H4 (cell line): ENCODE results near the gene RPS19BP1. TPM values are rescaled to one million over a fixed set of nuclear protein-coding genes. Genes with fewer than 3 reads are reported as not detected.

Experiments used
- DNase-seq: peaks from one replicate; pipeline ENCODE4 v3.0.0-alpha.2; 2015; ENCODE audit warnings: low spot score
- total RNA-seq: library from RNA; depleted of rRNA; stranded (reverse); fragments of >200 nt; shearing (Covaris generic); gene quantifications from 2 replicates; pipeline ENCODE4 v1.2.3, GENCODE V29; 2014

Gene RPS19BP1
- total RNA-seq, 1 experiment from 2014 or later = 92.5 TPM

- no peak for DNase-seq
Measured at GRCh38 chr22:39559456-39560105, 27.0 kb upstream of the RPS19BP1 start.

GRCh38 chr22:39558950-39559349 lies 26.4 kb upstream of the RPS19BP1 start:
- DNase-seq = no peak

- no peak for DNase-seq
Measured at GRCh38 chr22:39558254-39558727, 25.7 kb upstream of the RPS19BP1 start.

GRCh38 chr22:39556970-39557841 lies 24.7 kb upstream of the RPS19BP1 start:
- no peak for DNase-seq

- DNase-seq = no peak
Measured at GRCh38 chr22:39554151-39554550, 21.6 kb upstream of the RPS19BP1 start.

GRCh38 chr22:39553429-39553828 lies 20.9 kb upstream of the RPS19BP1 start:
- no peak for DNase-seq

GRCh38 chr22:39547587-39547947 lies 15.0 kb upstream of the RPS19BP1 start:
- DNase-seq = no peak

- DNase-seq = peak; percentile 51
Measured at GRCh38 chr22:39546889-39547586, 14.5 kb upstream of the RPS19BP1 start.

- no peak for DNase-seq
Measured at GRCh38 chr22:39545386-39546365, 13.1 kb upstream of the RPS19BP1 start.

- DNase-seq = no peak
Measured at GRCh38 chr22:39543095-39543494, 10.5 kb upstream of the RPS19BP1 start.

- no peak for DNase-seq
Measured at GRCh38 chr22:39537975-39538374, 5.4 kb upstream of the RPS19BP1 start.

- DNase-seq = no peak
Measured at GRCh38 chr22:39536711-39537110, 4.2 kb upstream of the RPS19BP1 start.

- DNase-seq = no peak
Measured at GRCh38 chr22:39535831-39536449, 3.4 kb upstream of the RPS19BP1 start.

- no peak for DNase-seq
Measured at GRCh38 chr22:39535357-39535725, 2.8 kb upstream of the RPS19BP1 start.

- DNase-seq = peak; percentile 50
Measured at GRCh38 chr22:39534591-39535356, 2.2 kb upstream of the RPS19BP1 start.

- no peak for DNase-seq
Measured at GRCh38 chr22:39534092-39534506, 1.6 kb upstream of the RPS19BP1 start.

GRCh38 chr22:39530692-39531331 lies 1.7 kb downstream of the RPS19BP1 start:
- peak; percentile 53 for DNase-seq

- DNase-seq = no peak
Measured at GRCh38 chr22:39530116-39530515, 2.4 kb downstream of the RPS19BP1 start.

- no peak for DNase-seq
Measured at GRCh38 chr22:39529487-39529851, 3.1 kb downstream of the RPS19BP1 start.
